AML-193 (cell line): Measurements from ENCODE around the gene BRPF1.

Experiments
- DNase-seq, 2 experiments: peaks; one replicate each; lab custom pipeline; 2025; lab: John Stamatoyannopoulos, UW

The BRPF1 gene

GRCh38 chr3:9703736-9704346, 27.7 kb upstream of the BRPF1 start, which contains the start of gene CPNE9:
TSS of gene CPNE9 (plus strand) at chr3:9703833. CDS start at chr3:9703997, 164 bp downstream.
- DNase-seq = no peak

DNA sequence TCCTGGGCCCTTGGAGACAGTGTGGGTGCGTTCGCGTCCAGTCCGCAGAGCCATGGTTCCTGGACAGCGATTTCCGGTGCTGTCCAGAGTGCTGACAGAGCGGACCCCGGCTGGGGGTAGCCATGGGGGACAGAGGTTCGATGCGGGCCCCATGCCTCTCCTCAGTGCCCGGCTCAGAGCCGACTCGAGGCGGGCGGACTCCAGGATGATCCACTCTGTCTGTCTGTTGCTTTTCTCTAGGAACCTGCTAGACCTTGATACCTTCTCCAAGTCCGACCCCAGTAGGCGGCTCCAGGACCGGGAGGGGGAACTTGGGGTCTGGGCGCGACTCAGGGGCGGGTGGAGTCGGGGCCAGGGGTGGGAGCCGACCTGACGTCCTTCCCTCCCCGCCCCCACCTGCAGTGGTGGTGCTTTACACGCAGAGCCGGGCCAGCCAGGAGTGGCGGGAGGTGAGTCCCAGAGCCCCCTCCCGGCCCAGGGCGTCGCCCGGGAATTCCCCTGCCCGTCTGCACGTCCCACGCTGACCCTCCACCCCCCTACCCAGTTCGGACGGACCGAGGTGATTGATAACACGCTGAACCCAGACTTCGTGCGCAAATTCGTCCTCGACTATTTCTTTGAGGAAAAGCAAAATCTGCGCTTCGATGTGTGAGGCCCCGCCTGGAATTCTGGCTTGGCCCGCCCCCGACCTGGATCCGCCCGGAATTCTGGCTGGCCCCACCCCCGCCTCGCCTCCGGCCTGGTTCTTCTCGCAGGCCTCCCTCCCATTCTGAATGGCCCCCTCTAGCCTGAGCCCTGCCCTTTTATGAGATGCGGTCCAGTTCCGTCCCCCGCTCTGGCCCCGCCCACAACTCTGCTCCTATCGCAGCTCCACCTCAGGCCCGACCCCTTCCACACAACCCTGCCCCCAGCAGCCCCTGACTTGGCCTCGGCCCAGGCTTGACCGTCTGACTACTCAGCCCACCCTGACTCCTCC, 26.9 kb upstream of the BRPF1 start:
- no peak for DNase-seq

DNA sequence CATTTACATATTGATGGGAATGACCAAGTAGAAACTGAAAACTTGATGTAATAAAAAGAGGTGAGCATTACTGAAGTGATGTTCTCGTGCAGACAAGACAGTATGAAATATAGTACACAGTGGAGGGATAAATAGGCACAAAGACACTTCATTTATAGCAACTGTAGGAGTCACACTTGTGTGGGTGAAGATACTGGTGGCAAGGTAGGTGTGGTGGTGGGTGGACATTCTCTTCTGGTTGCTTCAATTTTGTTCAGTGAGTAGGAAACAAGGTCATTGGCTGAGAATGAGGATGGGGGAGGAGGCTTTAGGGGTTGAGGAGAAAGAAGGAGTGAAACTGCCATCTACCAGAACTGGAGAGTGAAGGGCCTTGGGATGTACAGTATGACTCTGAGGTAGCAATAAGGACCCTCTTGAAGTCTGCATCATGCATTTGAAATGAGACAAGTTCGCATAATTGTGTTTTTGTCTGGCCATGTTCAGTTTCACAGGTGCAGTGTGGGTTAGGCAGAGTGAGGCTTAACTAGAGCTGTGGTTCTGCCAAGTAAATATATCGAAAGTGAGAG, 21.3 kb upstream of the BRPF1 start:
- no peak for DNase-seq

- DNase-seq = no peak
Measured at GRCh38 chr3:9712415-9712814, 19.1 kb upstream of the BRPF1 start.

- no peak for DNase-seq
Measured at GRCh38 chr3:9713142-9713541, 18.4 kb upstream of the BRPF1 start.

- no peak for DNase-seq
Measured at GRCh38 chr3:9715136-9715535, 16.4 kb upstream of the BRPF1 start.

DNA sequence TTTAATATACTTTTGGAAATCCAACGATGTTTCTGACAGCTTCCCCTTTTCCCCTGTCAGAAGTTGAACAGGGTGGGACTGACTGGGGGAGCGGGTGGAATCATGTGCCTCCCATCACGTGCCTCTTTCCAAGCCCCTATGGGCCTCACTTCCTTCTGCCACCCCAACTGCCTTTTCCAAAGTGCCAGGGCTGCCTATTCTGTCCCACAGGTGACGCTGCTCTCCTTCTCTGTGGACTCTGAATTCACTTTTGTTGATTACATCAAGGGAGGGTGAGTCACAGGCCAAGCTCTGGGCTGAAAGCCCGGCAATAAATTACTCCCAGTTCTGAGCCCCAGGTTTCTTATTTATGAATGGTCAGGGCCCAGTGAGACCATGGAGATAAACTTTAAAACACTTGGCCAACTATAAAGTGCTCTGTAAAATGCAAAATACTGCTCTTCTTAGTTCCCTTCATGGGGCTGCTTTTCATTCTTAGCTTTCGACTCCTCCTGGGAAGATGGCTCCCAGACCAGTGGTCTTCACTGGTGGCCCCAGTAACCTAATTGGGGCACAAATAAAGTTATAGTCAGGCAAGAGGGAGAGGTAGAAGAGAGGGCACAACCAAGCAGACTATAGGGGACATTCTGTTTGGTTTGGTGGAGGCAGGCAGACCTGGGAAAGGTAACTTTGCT, 15.6 kb upstream of the BRPF1 start:
- peak; percentile 99 for DNase-seq

DNA sequence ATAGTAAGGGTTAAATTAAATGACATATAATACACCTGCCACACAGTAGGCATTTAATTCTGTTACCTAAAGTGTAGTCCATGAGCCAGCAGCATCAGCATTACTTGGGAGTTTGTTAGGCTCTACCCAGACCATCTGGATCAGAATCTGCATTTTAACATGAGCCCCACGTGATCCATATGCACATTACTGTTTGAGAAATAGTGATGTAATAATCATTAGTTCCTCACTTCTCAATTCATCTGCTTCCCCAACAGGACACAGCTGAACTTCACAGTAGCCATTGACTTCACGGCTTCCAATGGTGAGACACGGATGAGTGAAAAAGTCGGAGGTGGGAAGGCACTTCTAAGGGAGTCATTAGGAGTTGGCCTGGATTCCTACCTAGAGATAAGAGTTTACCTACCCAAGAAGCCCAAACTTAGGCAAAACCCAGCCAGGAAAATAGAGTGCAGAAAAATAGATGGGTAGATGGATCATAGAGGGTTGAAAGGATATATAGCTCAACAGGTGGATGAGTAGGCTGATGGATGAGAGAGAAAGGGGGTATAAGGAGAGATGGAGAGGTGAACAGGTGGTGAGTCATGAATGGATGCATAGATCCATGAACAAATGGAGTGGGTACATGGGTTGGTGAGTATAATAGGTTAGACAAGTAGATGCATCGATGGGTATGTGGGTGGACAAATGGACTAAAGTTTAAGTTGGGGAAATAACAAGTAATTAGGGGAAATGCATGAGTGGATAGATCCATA, 14.6 kb upstream of the BRPF1 start:
- DNase-seq = peak; percentile 22 to 41

GRCh38 chr3:9717563-9717962, 14.0 kb upstream of the BRPF1 start:
- DNase-seq = no peak

- DNase-seq = no peak
Measured at GRCh38 chr3:9718118-9718517, 13.4 kb upstream of the BRPF1 start.

DNA sequence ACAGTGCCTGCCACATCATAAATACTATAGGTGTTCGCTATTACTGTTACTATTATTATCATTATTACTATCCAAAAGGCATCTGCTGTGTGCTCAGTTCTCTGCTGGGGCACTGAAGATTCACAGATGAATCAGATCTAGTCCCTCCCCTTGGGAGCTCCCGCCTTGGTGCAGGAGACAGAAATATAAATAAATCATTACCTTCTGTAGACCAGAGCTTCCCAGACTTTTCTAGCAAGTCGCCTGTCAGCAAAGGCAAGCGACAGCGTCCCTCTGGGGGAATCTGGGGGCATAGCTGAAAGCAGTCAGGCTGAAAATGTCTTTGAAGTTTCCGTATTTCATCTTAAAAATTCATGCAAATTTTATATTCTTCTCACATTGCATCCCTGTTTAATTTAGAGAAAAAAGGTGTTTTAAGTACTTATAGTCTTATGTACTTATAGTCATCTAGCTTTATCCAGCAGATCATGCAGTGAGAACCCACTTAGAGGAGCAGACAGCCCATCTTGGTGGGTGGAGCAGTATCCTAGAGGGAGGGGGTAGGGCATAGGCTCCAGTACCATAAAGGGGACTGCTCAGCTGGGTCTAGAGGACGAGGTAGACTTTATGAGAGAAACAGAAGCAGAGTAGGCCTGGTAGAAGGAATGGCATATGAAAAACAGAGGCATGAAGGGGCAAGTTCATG, 10.4 kb upstream of the BRPF1 start:
- no peak for DNase-seq

- peak; percentile 57 to 65 for DNase-seq
Measured at GRCh38 chr3:9721700-9722060, 9.9 kb upstream of the BRPF1 start.

DNA sequence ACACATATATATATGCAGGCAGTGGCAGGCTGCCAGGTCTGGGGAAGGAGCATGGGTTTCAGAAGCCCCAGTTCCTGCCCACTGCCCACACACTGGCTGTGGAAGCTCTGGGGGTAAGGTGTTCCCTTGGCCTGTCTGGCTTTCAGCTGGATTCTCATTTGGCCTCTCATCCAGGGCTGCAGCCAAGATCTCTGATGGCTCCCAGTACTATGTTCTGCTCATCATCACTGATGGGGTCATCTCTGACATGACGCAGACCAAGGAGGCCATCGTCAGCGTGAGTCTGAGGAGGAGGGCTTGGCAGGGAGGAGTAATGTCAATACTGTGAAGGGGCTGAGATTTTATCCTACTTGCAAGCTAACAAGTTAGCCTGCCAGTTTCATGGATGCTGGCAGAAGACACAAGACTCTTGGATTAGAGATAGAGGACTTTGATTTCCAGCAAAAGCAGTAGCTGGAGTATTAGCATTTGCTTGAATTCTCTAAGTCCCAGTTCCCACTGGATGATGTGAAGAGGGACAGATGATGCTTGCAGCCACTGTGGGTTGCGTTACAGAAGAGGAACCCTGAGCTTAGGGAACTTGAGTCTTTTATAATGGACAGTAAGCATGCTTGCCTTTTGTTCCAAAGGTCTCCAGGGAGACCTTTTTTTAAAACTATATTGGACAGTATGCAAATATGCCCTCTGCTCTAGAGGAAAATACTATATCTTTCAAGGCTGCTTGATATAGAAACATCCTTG, 5.6 kb upstream of the BRPF1 start:
- no peak for DNase-seq

- peak; percentile 62 to 73 for DNase-seq
Measured at GRCh38 chr3:9727041-9727595, 4.4 kb upstream of the BRPF1 start.

DNA sequence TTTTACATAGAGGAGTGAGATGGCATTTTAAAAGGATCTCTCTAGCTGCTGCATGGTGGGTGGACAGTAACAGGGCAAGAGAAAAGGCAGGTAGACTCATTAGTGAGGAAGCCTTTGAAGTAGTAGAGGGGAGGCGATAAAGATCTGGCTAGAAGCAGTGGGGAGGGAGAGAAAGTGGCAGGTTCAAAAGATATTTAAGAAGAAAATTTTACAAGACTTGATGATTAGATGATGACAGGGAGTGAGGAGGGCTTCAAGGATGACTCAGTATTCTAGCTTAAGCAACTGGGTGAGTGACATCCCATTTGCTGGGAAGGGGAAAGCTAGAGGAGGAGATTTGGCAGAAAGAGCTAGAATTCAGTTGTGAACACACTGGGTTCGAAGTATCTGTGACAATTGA, 3.8 kb upstream of the BRPF1 start:
- DNase-seq = no peak

GRCh38 chr3:9729419-9729818, 2.1 kb upstream of the BRPF1 start:
- no peak for DNase-seq

- peak; percentile 62 to 69 for DNase-seq
Measured at GRCh38 chr3:9730657-9731205, 804 bp upstream of the BRPF1 start.

DNA sequence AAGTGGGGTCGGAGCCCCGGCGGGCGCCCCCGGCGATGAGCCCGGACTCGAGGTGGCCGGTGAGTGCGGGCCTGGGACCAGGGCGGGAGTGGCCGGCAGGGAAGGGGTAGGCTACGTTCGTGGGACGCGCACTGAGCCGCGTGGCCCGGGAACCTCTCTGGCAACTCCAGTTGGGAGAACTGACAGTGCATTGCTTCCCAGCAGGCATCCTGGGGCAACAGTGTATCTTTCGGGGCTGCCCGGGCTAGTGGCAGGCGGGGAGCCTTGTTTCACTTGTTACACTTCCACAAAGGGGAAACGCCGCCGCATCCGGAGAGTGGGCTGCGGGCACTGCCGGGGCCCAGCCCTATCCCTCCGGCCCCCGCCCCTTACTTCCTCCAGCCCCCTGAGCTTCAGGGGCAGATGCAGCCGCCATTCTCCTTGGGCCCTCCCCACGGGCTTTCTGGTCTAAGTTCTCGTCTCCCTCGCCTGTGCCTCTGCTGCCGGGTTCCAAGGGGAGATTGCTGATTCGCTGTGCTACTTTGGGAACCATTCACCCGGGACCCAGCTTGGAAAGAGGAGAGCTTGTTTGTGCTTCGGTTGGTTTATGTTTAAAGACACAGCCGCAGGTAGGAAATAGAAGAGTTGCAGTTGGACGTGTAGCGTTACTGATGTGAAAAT, 675 bp downstream of the BRPF1 start:
- peak; percentile 20 to 51 for DNase-seq

DNA sequence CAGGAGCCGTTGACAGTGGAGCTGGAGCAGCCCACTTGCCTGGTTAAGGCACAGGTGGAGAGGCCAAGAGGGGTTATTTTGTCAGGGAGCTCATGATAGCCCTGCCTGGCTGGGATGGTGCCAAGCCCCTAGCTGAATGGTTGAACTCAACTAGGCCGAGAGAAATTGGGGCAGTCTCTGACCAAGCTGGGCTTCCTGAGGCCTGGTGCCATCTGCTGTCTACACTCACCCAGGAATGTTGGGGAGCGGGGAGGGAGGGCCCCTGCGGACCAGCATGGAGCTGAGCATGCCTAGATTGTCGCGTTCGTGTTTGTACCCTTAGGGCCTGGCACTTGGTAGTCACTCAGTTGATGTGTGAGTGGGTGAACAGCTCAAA, 1.2 kb downstream of the BRPF1 start:
- no peak for DNase-seq
